CD4-positive, alpha-beta memory T cell (primary cell): Measurements from ENCODE around the gene TNIP1. TPM values are rescaled to one million over a fixed set of nuclear protein-coding genes. Genes with fewer than 3 reads are reported as not detected.

ENCODE experiments used
- CTCF ChIA-PET: fragments of 350-600 bp; sonication (Branson Sonifier 250); formaldehyde crosslinking; loops from one replicate; lab custom pipeline; 2021; ENCODE audit warnings: inconsistent platforms; ENCODE audit not compliant: partially characterized antibody; lab: Charles Lee
- POLR2A ChIA-PET: fragments of 350-600 bp; sonication (Branson Sonifier 250); formaldehyde crosslinking; loops from one replicate; lab custom pipeline; 2021; ENCODE audit not compliant: partially characterized antibody; lab: Charles Lee
- DNase-seq, 5 donors: peaks; one replicate each; pipeline versions ENCODE4 v3.0.0 to v3.0.0-alpha.2; 2020 to 2022; ENCODE audit warnings: mixed read lengths in 1 of 5
- H3K27ac ChIP-seq: one replicate; pipeline ENCODE4 v1.7.0; 2013; ENCODE audit warnings: low read depth, low read length
- H3K27me3 ChIP-seq: 2 replicates; pipeline ENCODE4 v1.7.0; 2013; ENCODE audit warnings: mild to moderate bottlenecking, low read length, moderate library complexity; ENCODE audit not compliant: insufficient read depth
- H3K36me3 ChIP-seq: 2 replicates; pipeline ENCODE4 v1.7.0; 2013; ENCODE audit warnings: mild to moderate bottlenecking, low read length, moderate library complexity; ENCODE audit not compliant: insufficient read depth
- H3K4me1 ChIP-seq: 2 replicates; pipeline ENCODE4 v1.7.0; 2013; ENCODE audit warnings: mild to moderate bottlenecking, low read length, moderate library complexity; ENCODE audit not compliant: insufficient read depth
- H3K4me3 ChIP-seq, 2 donors: one replicate each; pipeline ENCODE4 v1.7.0; 2013; ENCODE audit warnings: low read length in 2 of 2, mild to moderate bottlenecking in 1 of 2
- H3K9me3 ChIP-seq, 2 donors: one replicate each; pipeline ENCODE4 v1.7.0; 2013; ENCODE audit warnings: low read length in 2 of 2, control low read depth in 1 of 2; ENCODE audit not compliant: control insufficient read depth in 1 of 2
- H3K27ac Mint-ChIP-seq, 7 donors: one replicate each; pipeline ENCODE4 v1.8.0; 2020 to 2021; ENCODE audit warnings: mixed read lengths in 7 of 7, mild to moderate bottlenecking in 6 of 7, inconsistent platforms in 3 of 7, moderate library complexity in 3 of 7
- H3K27me3 Mint-ChIP-seq, 2 donors: one replicate each; pipeline ENCODE4 v1.8.0; 2020 to 2021; ENCODE audit warnings: mixed read lengths in 2 of 2
- H3K36me3 Mint-ChIP-seq, 2 donors: one replicate each; pipeline ENCODE4 v1.8.0; 2020 to 2021; ENCODE audit warnings: mixed read lengths in 2 of 2, inconsistent platforms in 1 of 2, mild to moderate bottlenecking in 1 of 2
- H3K4me1 Mint-ChIP-seq, 4 donors: one replicate each; pipeline ENCODE4 v1.8.0; 2020 to 2021; ENCODE audit warnings: mixed read lengths in 4 of 4, mild to moderate bottlenecking in 1 of 4
- H3K4me3 Mint-ChIP-seq, 8 donors: one replicate each; pipeline ENCODE4 v1.8.0; 2020 to 2021; ENCODE audit warnings: mixed read lengths in 8 of 8, mild to moderate bottlenecking in 7 of 8, moderate library complexity in 6 of 8, inconsistent platforms in 3 of 8
- H3K9me3 Mint-ChIP-seq, 8 donors: one replicate each; pipeline ENCODE4 v1.8.0; 2020 to 2021; ENCODE audit warnings: mixed read lengths in 8 of 8, mild to moderate bottlenecking in 5 of 8, inconsistent platforms in 3 of 8, moderate library complexity in 1 of 8
- intact Hi-C: fragments of 100-400 bp; cut with micrococcal nuclease; formaldehyde crosslinking; loops from one replicate; pipeline ENCODE4 v1.15.1; 2023
- polyA plus RNA-seq, 2 donors: library from polyadenylated mRNA; unstranded; fragments of 300-500 nt; fragmentation: Illumina TruSeq; gene quantifications; one replicate each; pipeline ENCODE4 v1.2.3, GENCODE V29; 2021
- total RNA-seq, 2 experiments: library from RNA; stranded (reverse); gene quantifications; one replicate each; pipeline ENCODE4 v1.2.3, GENCODE V29; 2021

Gene TNIP1
- total and polyA plus RNA-seq, 4 experiments from 2014 or later = 31.5 to 233 (median 149) TPM

GRCh38 chr5:151036556-151036955 lies 44.3 kb downstream of the TNIP1 start:
- no peak overlapping the region for H3K4me3 Mint-ChIP-seq
- peak overlapping the region in 1 of 7 donors; percentile 37 for H3K27ac Mint-ChIP-seq
- H3K27ac ChIP-seq = no peak overlapping the region
- no peaks in the 10 kb centered on the region for H3K4me1 ChIP-seq
- DNase-seq = no peak
- no peak overlapping the region for H3K4me3 ChIP-seq
- peaks cover 70 to 91% of the 10 kb centered on the region in 2 donors for H3K36me3 Mint-ChIP-seq
- no peaks in the 10 kb centered on the region for H3K27me3 ChIP-seq
- H3K9me3 Mint-ChIP-seq = peaks cover 0 to 2% (median 0%) of the 10 kb centered on the region in 8 donors
- H3K27me3 Mint-ChIP-seq = no peaks in the 10 kb centered on the region
- H3K36me3 ChIP-seq = peaks cover 91% of the 10 kb centered on the region
- CTCF ChIA-PET = interaction anchor here (0.5 to 3.9 kb wide), 2 partner anchors 79 to 317 kb away, joined by 3 to 18 read pairs; no protein-coding TSS in a partner anchor
- no peaks in the 10 kb centered on the region for H3K4me1 Mint-ChIP-seq
- POLR2A ChIA-PET = no interaction called here
- intact Hi-C loops = no loop called here
- H3K9me3 ChIP-seq = no peaks in the 10 kb centered on the region

GRCh38 chr5:151034422-151035379 lies 46.1 kb downstream of the TNIP1 start:
- DNase-seq = no peak
- Histone ChIP-seq H3K27ac (no peak overlapping the region), H3K4me3 (no peak overlapping the region), H3K4me1 (no peaks in the 10 kb centered on the region), H3K9me3 (no peaks in the 10 kb centered on the region), H3K27me3 (no peaks in the 10 kb centered on the region), H3K36me3 (peaks cover 95% of the 10 kb centered on the region)
- ChIA-PET CTCF (interaction anchor here (1.5 to 3.9 kb wide), 2 partner anchors 13 to 81 kb away, joined by 3 to 18 read pairs; no protein-coding TSS in a partner anchor), POLR2A (no interaction called here)
- Mint-ChIP-seq H3K4me3 (no peak overlapping the region), H3K36me3 (peaks cover 70 to 93% of the 10 kb centered on the region in 2 donors), H3K9me3 (peaks cover 0 to 2% (median 0%) of the 10 kb centered on the region in 8 donors), H3K27ac (peak overlapping the region in 3 of 7 donors; percentile 36 to 83 (median 74)), H3K27me3 (no peaks in the 10 kb centered on the region), H3K4me1 (no peaks in the 10 kb centered on the region)
- intact Hi-C loops = no loop called here

- Mint-ChIP-seq H3K4me1 (no peaks in the 10 kb centered on the region), H3K36me3 (peaks cover 73 to 96% of the 10 kb centered on the region in 2 donors), H3K27ac (peak overlapping the region in 1 of 7 donors; percentile 62), H3K9me3 (peaks cover 0 to 2% (median 0%) of the 10 kb centered on the region in 8 donors), H3K4me3 (no peak overlapping the region), H3K27me3 (no peaks in the 10 kb centered on the region)
- peaks cover 92% of the 10 kb centered on the region for H3K36me3 ChIP-seq
- no peaks in the 10 kb centered on the region for H3K27me3 ChIP-seq
- no peak overlapping the region for H3K4me3 ChIP-seq
- POLR2A ChIA-PET = no interaction called here
- no peaks in the 10 kb centered on the region for H3K9me3 ChIP-seq
- no peak for DNase-seq
- intact Hi-C loops = no loop called here
- no peaks in the 10 kb centered on the region for H3K4me1 ChIP-seq
- CTCF ChIA-PET = interaction anchor here (1.5 to 3.9 kb wide), 2 partner anchors 14 to 82 kb away, joined by 3 to 18 read pairs; no protein-coding TSS in a partner anchor
- H3K27ac ChIP-seq = no peak overlapping the region
Observed at GRCh38 chr5:151033217-151033934, 47.5 kb downstream of the TNIP1 start.

GRCh38 chr5:151031554-151031953 lies 49.3 kb downstream of the TNIP1 start:
- peaks cover 65 to 90% of the 10 kb centered on the region in 2 donors for H3K36me3 Mint-ChIP-seq
- no peaks in the 10 kb centered on the region for H3K4me1 ChIP-seq
- no peak overlapping the region for H3K27ac ChIP-seq
- H3K4me3 ChIP-seq = no peak overlapping the region
- peaks cover 0 to 2% (median 0%) of the 10 kb centered on the region in 4 donors for H3K4me1 Mint-ChIP-seq
- ChIA-PET POLR2A (no interaction called here), CTCF (interaction anchor here (0.6 to 1.3 kb wide), 3 partner anchors 20 to 84 kb away, joined by 3 to 5 read pairs (median 3); no protein-coding TSS in a partner anchor)
- H3K9me3 Mint-ChIP-seq = peaks cover 0 to 2% (median 0%) of the 10 kb centered on the region in 8 donors
- H3K27ac Mint-ChIP-seq = peak overlapping the region in 1 of 7 donors; percentile 55
- H3K36me3 ChIP-seq = peaks cover 75% of the 10 kb centered on the region
- DNase-seq = no peak
- no peaks in the 10 kb centered on the region for H3K27me3 ChIP-seq
- no peaks in the 10 kb centered on the region for H3K9me3 ChIP-seq
- intact Hi-C loops = no loop called here
- H3K4me3 Mint-ChIP-seq = no peak overlapping the region
- no peaks in the 10 kb centered on the region for H3K27me3 Mint-ChIP-seq

- Histone ChIP-seq H3K4me1 (no peaks in the 10 kb centered on the region), H3K9me3 (no peaks in the 10 kb centered on the region), H3K36me3 (peaks cover 63% of the 10 kb centered on the region), H3K27me3 (no peaks in the 10 kb centered on the region), H3K4me3 (no peak overlapping the region), H3K27ac (no peak overlapping the region)
- no peak overlapping the region for H3K4me3 Mint-ChIP-seq
- no peak for DNase-seq
- no peaks in the 10 kb centered on the region for H3K27me3 Mint-ChIP-seq
- ChIA-PET CTCF (interaction anchor here (1.3 kb wide), 1 partner anchor 85 kb away, joined by 5 read pairs; no protein-coding TSS in a partner anchor), POLR2A (interaction anchor here (1.2 kb wide), 1 partner anchor 9 kb away, joined by 6 read pairs; the partner anchor contains the start of gene GPX3)
- peaks cover 66 to 89% of the 10 kb centered on the region in 2 donors for H3K36me3 Mint-ChIP-seq
- intact Hi-C loops = no loop called here
- peak overlapping the region in 1 of 7 donors; percentile 46 for H3K27ac Mint-ChIP-seq
- H3K9me3 Mint-ChIP-seq = peaks cover 0 to 2% (median 0%) of the 10 kb centered on the region in 8 donors
- H3K4me1 Mint-ChIP-seq = peaks cover 0 to 2% (median 0%) of the 10 kb centered on the region in 4 donors
Observed at GRCh38 chr5:151030379-151030778, 50.5 kb downstream of the TNIP1 start.

- peaks cover 65 to 85% of the 10 kb centered on the region in 2 donors for H3K36me3 Mint-ChIP-seq
- Histone ChIP-seq H3K27ac (no peak overlapping the region), H3K4me3 (no peak overlapping the region), H3K9me3 (no peaks in the 10 kb centered on the region), H3K27me3 (no peaks in the 10 kb centered on the region), H3K4me1 (no peaks in the 10 kb centered on the region), H3K36me3 (peaks cover 60% of the 10 kb centered on the region)
- H3K27ac Mint-ChIP-seq = no peak overlapping the region
- peaks cover 0 to 2% (median 0%) of the 10 kb centered on the region in 4 donors for H3K4me1 Mint-ChIP-seq
- intact Hi-C loops = no loop called here
- ChIA-PET CTCF (no interaction called here), POLR2A (interaction anchor here (1.2 kb wide), 1 partner anchor 9 kb away, joined by 6 read pairs; the partner anchor contains the start of gene GPX3)
- no peak overlapping the region for H3K4me3 Mint-ChIP-seq
- H3K27me3 Mint-ChIP-seq = no peaks in the 10 kb centered on the region
- H3K9me3 Mint-ChIP-seq = peaks cover 0 to 2% (median 0%) of the 10 kb centered on the region in 8 donors
- DNase-seq = no peak
Observed at GRCh38 chr5:151030056-151030336, 50.8 kb downstream of the TNIP1 start.
